GM18517 (cell line): ENCODE results near the gene MRTFA.
"Not testable (repeated sequence)": the region's sequence is repeated elsewhere in the genome, so short reads cannot be mapped to it uniquely, and the experiment has no call there.

Experiments
- ATAC-seq: cut with Tn5 transposase; IDR thresholded peaks from one replicate; pipeline ENCODE4 v1.9.1; 2021; ENCODE audit warnings: mild to moderate bottlenecking, moderate library complexity; ENCODE audit not compliant: unreplicated experiment

Gene MRTFA

GRCh38 chr22:40560994-40561515, 75.5 kb downstream of the MRTFA start:
- ATAC-seq = no peak

GRCh38 chr22:40560551-40560950, 76.0 kb downstream of the MRTFA start:
- ATAC-seq = no peak

- ATAC-seq = no peak
Observed at GRCh38 chr22:40557972-40558371, 78.5 kb downstream of the MRTFA start.

- no peak for ATAC-seq
Observed at GRCh38 chr22:40556641-40557040, 79.9 kb downstream of the MRTFA start.

- ATAC-seq = not testable (repeated sequence)
Observed at GRCh38 chr22:40554023-40554422, 82.5 kb downstream of the MRTFA start.

- ATAC-seq = no peak
Observed at GRCh38 chr22:40553014-40553554, 83.4 kb downstream of the MRTFA start.

- ATAC-seq = no peak
Observed at GRCh38 chr22:40552070-40552469, 84.4 kb downstream of the MRTFA start.

GRCh38 chr22:40547729-40548143, 88.8 kb downstream of the MRTFA start:
- ATAC-seq = no peak

- ATAC-seq = no peak
Observed at GRCh38 chr22:40544758-40545157, 91.8 kb downstream of the MRTFA start.

GRCh38 chr22:40542821-40543540, 93.5 kb downstream of the MRTFA start:
- ATAC-seq = no peak

GRCh38 chr22:40541300-40541699, 95.2 kb downstream of the MRTFA start:
- ATAC-seq = no peak

GRCh38 chr22:40540265-40540664, 96.3 kb downstream of the MRTFA start:
- no peak for ATAC-seq

- not testable (repeated sequence) for ATAC-seq
Observed at GRCh38 chr22:40536149-40536548, 100.4 kb downstream of the MRTFA start.

- ATAC-seq = no peak
Observed at GRCh38 chr22:40535642-40536041, 100.9 kb downstream of the MRTFA start.

GRCh38 chr22:40535189-40535512, 101.4 kb downstream of the MRTFA start:
- ATAC-seq = no peak

GRCh38 chr22:40534379-40535188, 101.9 kb downstream of the MRTFA start:
- ATAC-seq = no peak

GRCh38 chr22:40533712-40534378, 102.7 kb downstream of the MRTFA start:
- ATAC-seq = no peak

GRCh38 chr22:40531951-40532900, 104.3 kb downstream of the MRTFA start:
- ATAC-seq = no peak

GRCh38 chr22:40530391-40530790, 106.1 kb downstream of the MRTFA start:
- not testable (repeated sequence) for ATAC-seq

GRCh38 chr22:40529821-40530220, 106.7 kb downstream of the MRTFA start:
- no peak for ATAC-seq
